Measurements from ENCODE around the gene HS6ST3. TPM values are rescaled to one million over a fixed set of nuclear protein-coding genes. Genes with fewer than 3 reads are reported as not detected.
"Not testable (repeated sequence)": the region's sequence is repeated elsewhere in the genome, so short reads cannot be mapped to it uniquely, and the experiment has no call there.

HS6ST3 gene
- total RNA-seq, 1 donor from 2014 or later = not detected

DNA sequence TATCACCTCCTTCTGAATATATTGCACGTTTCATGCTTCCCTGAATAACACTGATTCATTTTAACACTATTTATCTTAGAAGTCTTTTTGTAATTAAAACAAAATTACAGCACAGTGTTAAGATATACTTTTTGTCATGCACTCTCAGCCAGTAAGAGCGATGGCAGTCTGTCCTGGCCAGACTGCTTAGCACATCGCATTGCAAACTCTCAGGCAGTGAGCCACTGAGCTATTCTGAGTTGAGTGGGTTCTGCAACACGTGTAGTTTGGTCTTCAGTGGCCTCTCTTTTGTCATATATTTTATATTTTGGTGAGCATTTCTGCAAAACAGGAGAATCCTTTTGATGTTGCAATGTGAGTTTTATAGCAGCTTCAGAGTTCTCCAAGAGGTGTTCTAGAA, 332.1 kb downstream of the HS6ST3 start:
- intact Hi-C loops (cut with micrococcal nuclease) = no loop called here

DNA sequence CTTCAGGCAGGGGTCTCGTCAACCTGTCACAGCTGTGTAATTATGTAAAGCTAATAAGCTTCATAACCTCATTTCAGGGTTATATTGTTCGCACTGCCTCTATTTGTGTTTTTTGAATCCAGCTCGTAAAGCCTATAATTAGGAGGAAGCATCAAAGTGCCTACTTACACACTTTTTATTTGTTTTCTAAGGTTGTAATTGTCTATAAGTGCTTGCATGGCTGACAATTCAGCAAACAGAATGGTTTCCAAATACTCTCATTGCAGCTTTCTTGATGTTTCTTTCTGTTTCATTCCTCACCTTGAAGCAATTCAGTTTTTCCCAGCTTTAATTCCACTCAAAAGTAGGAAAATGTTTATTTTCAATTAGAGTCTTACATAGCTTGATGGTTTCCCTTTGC, 336.3 kb downstream of the HS6ST3 start:
- intact Hi-C loops (cut with micrococcal nuclease) = no loop called here

DNA sequence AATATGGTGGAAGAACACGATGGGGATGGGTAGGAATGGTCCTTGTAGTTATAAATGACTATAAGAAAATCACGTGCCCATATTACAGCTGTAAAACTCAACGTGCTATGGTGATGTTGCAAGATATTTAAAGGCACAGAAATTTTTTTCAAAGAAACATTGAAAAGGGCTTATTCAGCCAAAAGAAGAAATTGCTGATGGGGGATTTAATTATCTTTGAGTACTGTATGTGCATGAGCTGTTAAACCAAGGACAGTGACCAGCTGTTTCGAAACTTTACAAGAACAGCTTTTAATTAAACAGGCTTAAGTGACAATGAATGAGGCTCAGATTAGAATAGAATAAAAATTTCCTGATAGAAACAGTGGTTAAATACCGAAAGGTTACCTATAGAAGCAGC, 339.0 kb downstream of the HS6ST3 start:
- intact Hi-C loops (cut with micrococcal nuclease) = no loop called here

DNA sequence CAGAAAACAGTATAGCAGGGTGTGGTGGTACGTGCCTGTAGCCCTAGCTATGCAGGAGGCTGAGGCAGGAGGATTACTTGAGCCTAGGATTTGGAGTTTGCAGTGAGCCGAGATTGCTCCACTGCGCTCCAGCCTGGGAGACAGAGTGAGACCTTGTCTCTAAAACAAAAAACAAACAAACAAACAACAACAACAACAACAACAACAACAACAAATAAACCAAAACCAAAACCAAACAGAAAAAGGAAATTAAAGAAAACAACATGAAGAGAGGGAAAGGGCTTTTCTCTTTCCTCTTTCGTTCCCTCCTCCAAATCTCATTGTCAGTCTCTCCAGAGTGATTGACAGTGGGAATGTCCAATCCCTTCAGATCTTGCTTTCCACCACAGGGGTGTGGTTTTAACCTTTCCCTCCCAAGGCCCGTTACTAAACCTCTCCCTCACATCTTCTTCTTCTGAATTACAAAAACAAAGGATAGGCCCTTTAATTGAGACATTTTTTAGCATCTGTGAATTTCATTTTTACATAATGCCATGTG, 341.2 kb downstream of the HS6ST3 start:
- intact Hi-C loops (cut with micrococcal nuclease) = no loop called here

DNA sequence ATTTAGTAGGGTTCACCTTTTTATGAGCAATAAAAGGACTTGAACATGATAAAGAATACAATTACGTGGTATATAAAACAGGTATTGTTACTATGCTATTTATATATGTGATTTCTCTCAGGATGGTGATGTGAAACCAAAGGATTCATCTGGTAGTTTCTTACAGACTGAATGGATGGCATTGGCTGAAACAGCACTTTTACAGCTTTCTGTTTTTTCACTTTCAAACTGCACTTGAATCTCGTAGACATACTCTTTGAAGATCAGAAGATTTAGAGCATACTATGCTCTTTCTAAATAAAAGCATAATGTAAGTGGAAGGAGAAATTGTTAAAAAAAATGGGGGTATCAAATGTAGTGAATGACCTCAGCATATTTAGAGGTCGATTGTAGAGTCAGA, 354.8 kb downstream of the HS6ST3 start:
- intact Hi-C loops (cut with micrococcal nuclease) = no loop called here

DNA sequence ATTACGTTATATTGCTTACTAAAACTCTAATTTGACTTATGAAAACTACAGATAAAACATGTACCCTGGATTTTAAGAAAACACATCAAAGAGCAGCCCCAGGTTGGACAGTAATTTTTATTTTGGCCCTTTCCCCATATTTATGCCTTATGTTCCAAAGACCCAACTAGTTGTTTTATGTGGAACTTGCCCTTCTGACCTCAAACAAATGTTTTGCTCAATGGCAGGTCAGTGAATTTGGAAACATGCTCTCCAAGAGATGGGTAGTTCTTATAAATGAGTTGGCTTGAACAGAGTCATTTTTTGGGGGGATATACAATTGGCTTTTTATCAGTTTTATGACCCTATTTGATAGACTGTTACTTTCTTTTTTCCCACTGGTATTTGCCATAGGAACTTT, 360.0 kb downstream of the HS6ST3 start:
- intact Hi-C loops (cut with micrococcal nuclease) = no loop called here

DNA sequence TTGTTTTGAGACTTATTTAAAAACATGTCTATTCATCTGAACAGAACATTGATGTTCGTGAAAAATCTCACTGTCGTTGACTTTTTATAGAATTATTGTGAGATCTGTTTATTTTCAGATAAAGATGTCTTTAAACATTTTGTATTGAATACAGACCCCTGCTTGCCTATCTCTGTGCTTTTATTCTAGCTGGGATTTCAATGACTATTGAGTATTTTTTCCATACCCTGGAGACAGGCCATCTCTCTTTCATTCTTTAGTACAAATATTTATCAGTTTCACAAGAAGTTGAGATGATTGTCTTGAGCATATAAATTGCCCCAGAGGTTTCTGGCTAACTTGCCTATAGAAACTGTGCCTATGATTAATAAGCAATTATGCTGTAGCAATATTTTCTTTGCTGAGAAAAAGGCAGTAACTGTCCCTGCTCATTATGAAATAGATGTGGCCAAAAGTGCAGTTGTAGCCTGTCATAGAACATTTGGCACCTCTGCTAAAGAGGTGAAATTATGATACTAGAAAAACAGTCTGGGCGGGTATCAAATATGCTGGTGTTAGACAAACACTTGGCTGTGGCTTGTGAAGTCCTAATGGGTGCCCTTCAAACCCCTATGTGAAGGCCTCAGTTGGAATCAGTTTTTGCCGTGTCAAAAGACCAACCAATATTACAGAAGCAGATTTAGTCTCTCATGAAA, 360.6 kb downstream of the HS6ST3 start:
- intact Hi-C loops (cut with micrococcal nuclease) = no loop called here

DNA sequence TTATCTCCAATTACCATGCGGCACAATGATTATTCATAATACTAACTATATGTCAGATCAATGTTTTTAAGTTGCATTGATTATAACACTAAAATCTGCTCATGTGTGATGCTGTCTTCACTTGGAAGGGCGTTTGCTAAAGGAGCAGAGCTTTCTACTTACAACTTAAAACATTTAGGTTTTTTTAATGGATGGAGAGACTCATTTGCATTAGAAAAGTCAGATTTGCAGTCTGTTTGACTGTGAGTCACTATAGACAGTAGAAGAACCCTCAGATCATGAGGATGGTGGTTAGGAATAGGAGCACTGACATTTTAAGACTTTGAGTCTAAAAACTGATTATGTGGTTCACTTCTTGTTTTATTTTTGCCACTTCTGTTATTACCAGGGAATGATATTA, 364.6 kb downstream of the HS6ST3 start:
- intact Hi-C loops (cut with micrococcal nuclease) = no loop called here

DNA sequence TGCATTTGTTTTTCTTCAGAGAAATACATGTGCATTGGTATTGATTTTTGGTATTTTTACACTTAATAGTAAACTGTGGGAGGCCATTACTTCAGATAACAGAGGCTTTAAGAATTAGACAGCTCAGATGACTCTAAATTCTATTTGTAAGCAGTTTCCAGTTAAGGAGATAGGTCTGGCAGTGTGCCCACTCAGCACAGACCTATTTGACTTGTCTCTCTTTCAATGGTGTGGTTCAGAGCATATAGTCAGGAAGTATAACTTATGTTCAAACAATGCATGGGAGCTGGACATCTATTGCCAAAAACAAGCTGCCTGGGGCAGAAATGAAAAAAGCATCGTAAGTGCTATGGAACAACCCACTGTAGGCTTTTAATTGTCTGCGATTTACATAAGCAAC, 370.7 kb downstream of the HS6ST3 start:
- intact Hi-C loops (cut with micrococcal nuclease) = no loop called here

DNA sequence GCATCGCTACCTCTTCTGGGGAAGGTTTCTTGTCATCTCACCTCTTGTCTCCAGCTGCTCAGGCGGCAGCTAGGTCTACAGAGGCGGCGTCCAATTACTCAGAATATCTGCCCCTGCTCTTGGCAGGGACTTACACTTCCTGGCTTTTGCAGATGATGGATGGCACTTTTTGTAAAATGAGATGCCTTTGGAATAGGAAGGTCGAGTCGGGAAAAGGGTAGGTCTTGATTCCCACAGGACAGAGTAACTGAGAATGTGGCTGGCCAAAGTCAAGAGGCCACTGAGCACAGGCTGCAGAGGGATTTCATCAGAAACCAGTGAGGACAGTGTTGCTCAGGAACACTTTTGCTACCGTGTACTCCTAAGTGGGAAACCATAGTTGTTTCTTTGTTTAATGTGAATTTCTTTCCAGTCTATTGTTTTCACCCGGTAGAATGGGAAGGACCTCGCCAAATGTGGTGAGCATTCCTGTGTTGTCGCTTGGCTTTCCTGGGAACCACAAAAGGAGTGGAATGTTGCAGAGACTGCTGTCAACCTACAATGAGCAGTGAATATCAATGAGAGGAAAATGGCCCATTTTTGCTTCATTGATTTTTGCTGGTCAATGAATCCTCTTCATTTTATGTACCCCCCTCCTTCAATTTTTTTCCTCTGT, 383.7 kb downstream of the HS6ST3 start:
- intact Hi-C loops (cut with micrococcal nuclease) = no loop called here

DNA sequence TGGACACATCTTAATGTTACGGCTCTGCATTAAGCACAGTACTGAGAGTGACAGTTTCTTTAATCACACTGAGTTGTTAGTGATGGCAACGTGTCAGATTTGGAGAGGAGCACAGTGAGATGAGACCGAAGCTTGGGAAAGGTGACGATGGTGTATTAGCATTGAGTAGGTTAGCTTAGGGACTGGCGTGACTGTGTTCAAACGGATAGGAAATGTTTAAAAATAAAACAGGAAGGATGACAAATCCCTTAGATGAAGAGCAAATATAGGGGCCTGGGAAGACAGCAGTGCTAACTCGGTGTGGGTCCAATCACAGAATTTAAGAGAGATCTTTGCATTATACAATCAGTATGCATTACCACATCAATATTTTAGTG, 384.3 kb downstream of the HS6ST3 start:
- intact Hi-C loops (cut with micrococcal nuclease) = no loop called here

DNA sequence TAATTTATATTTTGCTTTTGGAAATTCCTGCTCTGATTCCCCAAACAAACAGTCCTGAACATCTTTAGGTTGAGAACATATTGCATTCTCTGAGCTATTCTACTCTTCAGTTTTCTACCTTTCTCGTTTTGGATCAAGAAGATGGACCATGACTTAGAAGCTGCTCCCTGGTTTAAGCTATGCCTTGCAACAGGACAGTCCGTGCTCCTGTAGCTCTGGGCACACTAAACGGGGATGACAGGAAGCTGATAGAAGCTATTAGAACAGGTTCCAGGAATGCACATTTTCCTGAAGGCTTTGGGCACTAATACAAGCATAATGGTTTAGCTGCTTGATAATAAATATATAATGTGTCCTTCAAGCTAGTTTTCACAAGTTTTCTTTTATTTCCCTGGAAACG, 385.2 kb downstream of the HS6ST3 start:
- intact Hi-C loops (cut with micrococcal nuclease) = no loop called here

DNA sequence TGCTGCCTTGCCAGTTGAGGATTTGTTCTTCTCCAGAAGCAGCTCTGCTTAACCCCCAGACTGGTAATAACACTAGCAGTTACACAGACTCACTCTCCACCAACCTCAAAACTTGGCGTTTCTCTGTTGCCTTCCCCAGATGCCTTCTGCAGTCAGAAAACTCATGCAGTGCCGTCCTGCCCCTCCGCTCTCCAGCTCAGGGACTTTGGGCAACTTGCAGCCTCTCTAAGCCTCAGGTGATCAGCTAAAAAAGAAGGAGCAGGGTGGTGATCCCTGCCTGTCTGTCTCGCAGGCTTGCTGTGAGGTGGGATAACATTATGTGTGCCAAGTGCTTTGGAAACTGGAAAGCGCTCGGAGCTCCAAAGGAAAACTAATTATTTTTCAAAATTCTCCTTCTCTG, 391.6 kb downstream of the HS6ST3 start:
- intact Hi-C loops (cut with micrococcal nuclease) = no loop called here

DNA sequence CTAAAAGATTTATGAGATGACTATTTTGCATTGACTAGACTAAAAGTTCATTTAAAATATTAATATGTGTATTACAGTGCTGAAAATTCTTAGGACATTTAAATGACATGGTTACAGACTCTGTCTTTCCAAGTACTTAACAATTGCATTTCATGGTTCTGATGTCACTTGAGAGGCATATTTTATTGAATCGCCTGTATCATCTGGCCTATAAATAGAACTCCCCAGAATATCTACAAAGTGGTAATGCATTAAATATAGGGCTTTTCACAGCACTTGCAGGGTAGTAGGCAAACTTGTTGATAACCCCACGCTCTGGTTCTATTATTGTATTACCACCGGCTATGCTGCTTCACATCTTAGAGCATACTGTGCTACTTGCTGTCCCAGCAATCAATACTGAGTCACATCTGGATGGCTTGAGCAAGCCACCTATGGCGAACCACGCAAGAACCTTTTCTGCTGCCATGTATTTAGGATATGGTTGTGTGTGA, 400.6 kb downstream of the HS6ST3 start:
- intact Hi-C loops (cut with micrococcal nuclease) = no loop called here

DNA sequence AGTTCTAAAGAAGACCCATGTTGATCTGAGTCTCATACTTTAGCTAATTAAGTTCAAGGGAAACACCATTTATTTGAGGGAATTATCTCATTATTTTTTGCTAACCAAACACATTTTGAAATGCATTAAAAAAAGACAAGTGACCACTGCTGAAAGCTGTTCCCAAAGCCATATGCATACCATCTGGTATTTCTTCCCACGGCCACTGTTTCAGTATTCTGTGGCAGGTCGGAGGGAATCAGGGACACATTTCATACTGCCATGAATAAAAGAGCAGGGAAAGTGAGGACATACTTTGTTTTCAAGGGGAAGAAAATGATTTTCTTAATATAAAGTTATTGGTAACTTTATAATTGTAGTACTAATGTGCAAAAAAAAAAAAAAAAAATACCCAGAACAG, 401.2 kb downstream of the HS6ST3 start:
- intact Hi-C loops (cut with micrococcal nuclease) = no loop called here

DNA sequence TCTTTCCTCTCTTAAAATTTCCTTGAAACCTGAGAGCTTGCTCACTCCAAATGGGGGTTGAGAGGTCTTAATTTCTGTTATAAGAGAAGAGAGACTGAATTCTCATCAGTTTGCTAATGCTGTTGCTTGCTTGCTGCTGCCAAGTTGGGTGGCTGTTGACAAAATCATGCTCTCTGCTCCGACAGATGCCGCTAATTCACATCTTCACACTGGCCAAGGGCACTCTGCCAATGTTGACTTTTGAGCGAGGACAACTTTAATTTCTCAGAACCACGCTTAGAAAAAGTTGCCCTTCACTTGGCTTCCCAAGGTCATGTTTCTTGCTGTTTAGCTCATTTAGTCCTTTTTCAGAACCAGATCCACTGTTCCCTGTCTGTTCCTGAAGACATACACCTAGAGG, 402.9 kb downstream of the HS6ST3 start:
- intact Hi-C loops (cut with micrococcal nuclease) = no loop called here

DNA sequence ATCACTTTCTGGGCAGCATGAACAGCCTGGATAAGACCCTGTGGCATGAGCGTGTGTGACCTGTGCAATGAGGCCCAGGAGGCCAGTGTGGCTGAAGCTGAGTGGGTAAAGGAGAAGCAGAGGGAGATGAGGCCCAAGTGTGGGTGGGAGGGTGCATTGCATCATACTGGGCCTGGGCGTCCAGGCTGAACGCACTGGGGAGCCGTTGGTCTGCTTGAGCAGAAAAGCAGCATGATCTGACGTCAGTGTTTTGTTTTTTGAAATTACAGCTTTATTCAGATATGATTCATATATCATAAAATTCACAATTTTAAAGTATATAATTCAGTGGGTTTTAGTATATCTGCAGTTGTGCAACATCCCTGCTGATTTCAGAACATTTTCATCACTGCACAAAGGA, 409.7 kb downstream of the HS6ST3 start:
- intact Hi-C loops (cut with micrococcal nuclease) = no loop called here

DNA sequence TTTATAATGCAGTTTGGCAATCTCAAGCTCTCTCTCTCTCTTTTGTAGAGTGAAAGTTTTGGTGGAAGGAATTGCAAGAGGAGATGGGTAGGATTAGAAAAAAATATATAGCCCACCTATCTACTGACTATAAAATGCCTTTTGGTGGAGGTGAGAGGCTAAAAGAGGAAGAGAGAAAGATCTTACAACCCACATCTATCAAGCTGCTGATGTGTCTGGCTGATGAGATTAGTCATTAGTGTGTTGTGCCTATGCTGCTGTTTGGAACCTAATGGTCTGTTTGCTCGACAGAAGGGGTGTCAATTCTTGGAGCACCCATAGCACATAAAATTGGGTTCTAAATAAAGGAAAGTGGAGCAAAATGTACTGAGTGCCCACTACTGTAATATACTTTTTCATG, 411.0 kb downstream of the HS6ST3 start:
- intact Hi-C loops (cut with micrococcal nuclease) = no loop called here

DNA sequence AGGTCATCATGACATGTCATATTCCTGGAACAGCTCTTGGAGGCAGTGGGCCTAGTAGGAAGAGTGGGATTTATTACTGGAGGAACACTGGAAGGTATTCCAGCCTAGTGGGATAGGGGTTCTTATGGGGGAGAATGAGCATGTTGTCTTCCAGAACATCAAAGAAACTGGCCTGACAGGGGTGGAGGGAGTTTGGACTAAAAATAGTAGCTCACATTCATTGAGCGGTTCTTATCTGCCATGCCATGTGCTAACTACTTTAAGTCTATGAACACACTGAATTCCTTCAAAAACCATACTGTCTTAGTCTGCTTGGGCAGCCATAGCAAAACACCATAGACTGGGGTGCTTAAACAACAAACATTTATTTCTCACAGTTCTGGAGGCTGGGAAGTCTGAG, 413.6 kb downstream of the HS6ST3 start:
- intact Hi-C loops (cut with micrococcal nuclease) = no loop called here

DNA sequence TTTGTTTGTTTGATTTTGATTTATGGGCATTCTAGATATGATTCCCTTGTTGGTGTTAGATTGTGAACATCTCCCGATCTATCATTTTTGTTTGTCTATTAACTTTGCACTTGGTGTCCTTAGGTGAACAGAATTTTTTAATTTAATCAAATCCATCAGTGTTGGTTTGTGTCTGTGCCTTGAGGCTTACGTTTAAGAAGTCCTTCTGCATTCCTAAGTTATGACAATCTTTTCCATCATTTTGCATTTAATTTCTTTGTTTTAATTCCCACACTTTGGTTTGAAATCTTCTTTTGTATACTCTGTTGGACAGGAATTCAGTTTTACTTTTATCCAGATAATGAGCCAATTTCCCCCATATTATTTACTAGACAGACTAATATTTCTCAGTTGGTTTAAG, 421.7 kb downstream of the HS6ST3 start:
- intact Hi-C loops (cut with micrococcal nuclease) = no loop called here

DNA sequence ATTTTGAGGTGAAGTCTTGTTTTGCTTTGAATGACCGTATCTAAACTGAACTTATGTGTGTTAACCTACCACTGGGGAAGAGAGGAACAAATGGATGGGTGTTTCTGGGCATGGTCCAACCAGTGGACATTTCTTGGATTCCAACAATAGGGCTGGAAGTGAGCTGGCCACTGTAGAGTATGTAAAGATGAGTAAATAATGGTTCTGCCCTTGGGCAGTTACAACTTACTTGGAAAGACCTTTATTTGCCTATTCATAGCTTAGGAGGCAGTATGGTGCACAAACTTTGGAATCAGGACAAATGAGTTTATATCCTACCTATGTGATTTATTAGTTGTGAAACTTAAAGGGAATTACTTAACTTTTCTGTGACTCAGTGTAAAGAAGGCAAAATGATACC, 429.5 kb downstream of the HS6ST3 start:
- intact Hi-C loops (cut with micrococcal nuclease) = no loop called here

DNA sequence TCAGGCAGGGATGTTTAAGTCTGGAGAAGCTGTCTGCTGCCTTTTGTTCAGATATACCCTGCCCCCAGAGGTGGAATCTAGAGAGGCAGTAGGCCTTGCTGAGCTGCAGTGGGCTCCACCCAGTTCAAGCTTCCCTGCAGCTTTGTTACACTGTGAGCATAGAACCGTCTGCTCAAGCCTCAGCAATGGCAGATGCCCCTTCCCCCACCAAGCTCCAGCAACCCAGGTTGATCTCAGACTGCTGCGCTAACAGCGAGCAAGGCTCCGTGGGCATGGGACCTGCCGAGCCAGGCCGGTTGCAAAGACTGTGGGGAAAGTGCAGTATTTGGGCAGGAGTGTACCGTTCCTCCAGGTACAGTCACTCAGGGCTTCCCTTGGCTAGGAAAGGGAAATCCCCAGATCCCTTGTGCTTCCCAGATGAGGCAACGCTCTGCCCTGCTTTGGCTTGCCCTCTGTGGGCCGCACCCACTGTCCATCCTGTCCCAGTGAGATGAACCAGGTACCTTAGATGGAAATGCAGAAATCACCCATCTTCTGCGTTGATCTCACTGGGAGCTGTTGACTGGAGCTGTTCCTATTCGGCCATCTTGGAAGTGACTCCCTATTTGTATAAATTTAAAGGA, 434.6 kb downstream of the HS6ST3 start:
- intact Hi-C loops (cut with micrococcal nuclease) = not testable (repeated sequence)

DNA sequence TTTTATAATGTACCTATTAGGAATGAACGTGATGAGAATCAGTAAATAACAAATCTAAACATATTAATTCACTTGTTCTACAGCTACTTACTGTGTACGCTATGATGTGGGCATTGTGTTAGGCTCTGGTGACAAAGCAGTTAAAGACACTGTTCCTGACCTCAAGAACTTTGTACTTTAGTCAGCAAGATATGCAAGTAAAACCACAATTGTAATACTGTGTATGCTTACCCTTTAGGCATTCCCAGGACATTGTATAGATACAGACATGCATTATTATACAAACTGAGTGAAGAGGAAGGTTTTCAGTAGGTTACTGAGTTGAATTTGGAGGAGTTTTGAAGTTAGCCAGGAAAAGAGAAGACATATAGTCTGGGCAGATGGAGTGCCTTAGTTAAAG, 435.8 kb downstream of the HS6ST3 start:
- intact Hi-C loops (cut with micrococcal nuclease) = no loop called here

Data from T-helper 1 cell treated with Interleukin-12 subunit alpha and Interleukin-12 subunit beta and Interleukin-4 antibody, amounts not matched to agents 30 ng/mL and 1 ng/mL, for 36 hours (primary cell).